DND-41 (cell line): ENCODE data around the gene SEPTIN10.

Experiments used
- EZH2 ChIP-seq: IDR thresholded peaks from 3 replicates; pipeline ENCODE4 v1.6.1; 2012; ENCODE audit warnings: borderline replicate concordance, low read depth, mild to moderate bottlenecking, moderate library complexity, low read length, inconsistent platforms; ENCODE audit not compliant: severe bottlenecking
- TF ChIP-seq, protein P1 (sequence below): IDR thresholded peaks from 2 replicates; pipeline ENCODE4 v1.5.1; 2012; ENCODE audit warnings: borderline replicate concordance, low read length, moderate library complexity, mild to moderate bottlenecking; ENCODE audit not compliant: poor library complexity, severe bottlenecking; ENCODE audit errors: extremely low read depth

- TF ChIP-seq, protein P1, sequence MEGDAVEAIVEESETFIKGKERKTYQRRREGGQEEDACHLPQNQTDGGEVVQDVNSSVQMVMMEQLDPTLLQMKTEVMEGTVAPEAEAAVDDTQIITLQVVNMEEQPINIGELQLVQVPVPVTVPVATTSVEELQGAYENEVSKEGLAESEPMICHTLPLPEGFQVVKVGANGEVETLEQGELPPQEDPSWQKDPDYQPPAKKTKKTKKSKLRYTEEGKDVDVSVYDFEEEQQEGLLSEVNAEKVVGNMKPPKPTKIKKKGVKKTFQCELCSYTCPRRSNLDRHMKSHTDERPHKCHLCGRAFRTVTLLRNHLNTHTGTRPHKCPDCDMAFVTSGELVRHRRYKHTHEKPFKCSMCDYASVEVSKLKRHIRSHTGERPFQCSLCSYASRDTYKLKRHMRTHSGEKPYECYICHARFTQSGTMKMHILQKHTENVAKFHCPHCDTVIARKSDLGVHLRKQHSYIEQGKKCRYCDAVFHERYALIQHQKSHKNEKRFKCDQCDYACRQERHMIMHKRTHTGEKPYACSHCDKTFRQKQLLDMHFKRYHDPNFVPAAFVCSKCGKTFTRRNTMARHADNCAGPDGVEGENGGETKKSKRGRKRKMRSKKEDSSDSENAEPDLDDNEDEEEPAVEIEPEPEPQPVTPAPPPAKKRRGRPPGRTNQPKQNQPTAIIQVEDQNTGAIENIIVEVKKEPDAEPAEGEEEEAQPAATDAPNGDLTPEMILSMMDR: no peak
- no peak for TF ChIP-seq EZH2
These were observed 115.6 kb downstream of the SEPTIN10 start for GRCh38 chr2:109497911-109498870.
